Pancreas (tissue), 8 donors: ENCODE data around the gene PIGM. TPM values are rescaled to one million over a fixed set of nuclear protein-coding genes. Genes with fewer than 3 reads are reported as not detected.

Experiments
- polyA plus RNA-seq, 2 donors: library from polyadenylated mRNA; stranded (reverse); fragments of 200-250 nt; gene quantifications; one replicate each; pipeline ENCODE4 v1.2.3, GENCODE V29; 2013
- total RNA-seq, 6 donors: library from RNA; stranded (reverse); fragmentation: NEBNext Ultra II Directional in 4 of 6; extraction: Animal tissue kit (Norgen Biotek cat#: 25700) in 4 of 6; gene quantifications; one replicate each; pipeline versions ENCODE4 v1.2.1 to v1.2.4, GENCODE V29; 2021 to 2023
- donor health status: healthy with polysubstance abuse.
- donor health status: DM: no; HTN: no; CAD: no; lungs with moderate emphysema.
- donor health status: DM: no; HTN: no; CAD: no.
- donor health status: Bipolar disorder and iron deficiency.
- donor health status: DM: yes; HTN: yes; CAD: no.
- donor health status: DM: no; HTN: no; CAD: no.
- donor health status: DM: no; HTN: no; CAD: no.
- donor health status: DM: yes; HTN: yes; CAD: no.

Gene PIGM
- total and polyA plus RNA-seq, 8 donors: 2.7 to 7.6 (median 4.6) TPM

Other genes with a start within 250 kb of the PIGM start
- under 1 TPM in 4 of 6 donors, not detected in 2; 0.29 to 0.67 (median 0.34) TPM for gene FCRL6, start 229.6 kb downstream of the PIGM start, total RNA-seq
- gene FCRL6, start 229.6 kb downstream of the PIGM start, polyA plus RNA-seq: under 1 TPM in 1 of 2 donors, not detected in 1; 0.19 TPM
- gene SLAMF8, start 205.1 kb downstream of the PIGM start, total RNA-seq: 1 to 10 TPM in 3 of 6 donors, under 1 TPM in 2, not detected in 1; 0.38 to 8.8 (median 1.7) TPM
- under 1 TPM; 0.45 to 0.46 TPM for gene SLAMF8, start 205.1 kb downstream of the PIGM start, polyA plus RNA-seq
- not detected for gene VSIG8, start 169.3 kb downstream of the PIGM start, total RNA-seq
- gene VSIG8, start 169.3 kb downstream of the PIGM start, polyA plus RNA-seq: under 1 TPM; 0.16 to 0.27 TPM
- under 1 TPM in 4 of 6 donors, not detected in 2; 0.16 to 0.54 (median 0.31) TPM for gene CFAP45, start 131.8 kb downstream of the PIGM start, total RNA-seq
- gene CFAP45, start 131.8 kb downstream of the PIGM start, polyA plus RNA-seq: 1 to 10 TPM in 1 of 2 donors, under 1 TPM in 1; 0.80 to 1.5 TPM
- gene TAGLN2, start 106.5 kb downstream of the PIGM start, total RNA-seq: 100 to 1,000 TPM in 4 of 6 donors, 10 to 100 TPM in 2; 93.2 to 242 (median 117) TPM
- gene TAGLN2, start 106.5 kb downstream of the PIGM start, polyA plus RNA-seq: 100 to 1,000 TPM; 198 to 200 TPM
- gene IGSF9, start 86.4 kb downstream of the PIGM start, total RNA-seq: 1 to 10 TPM in 5 of 6 donors, under 1 TPM in 1; 0.83 to 4.3 (median 1.5) TPM
- gene IGSF9, start 86.4 kb downstream of the PIGM start, polyA plus RNA-seq: 1 to 10 TPM; 3.0 to 5.4 TPM
- not detected for gene SLAMF9, start 77.8 kb downstream of the PIGM start, total RNA-seq
- not detected for gene SLAMF9, start 77.8 kb downstream of the PIGM start, polyA plus RNA-seq
- under 1 TPM in 2 of 6 donors, not detected in 4; 0.08 to 0.09 TPM for gene KCNJ10, start 38.2 kb upstream of the PIGM start, total RNA-seq
- under 1 TPM in 1 of 2 donors, not detected in 1; 0.05 TPM for gene KCNJ10, start 38.2 kb upstream of the PIGM start, polyA plus RNA-seq
- gene KCNJ9, start 49.5 kb upstream of the PIGM start, total RNA-seq: not detected
- under 1 TPM; 0.02 to 0.04 TPM for gene KCNJ9, start 49.5 kb upstream of the PIGM start, polyA plus RNA-seq
- 10 to 100 TPM; 12.9 to 24.5 (median 16.5) TPM for gene IGSF8, start 66.6 kb upstream of the PIGM start, total RNA-seq
- 10 to 100 TPM; 24.7 TPM for gene IGSF8, start 66.6 kb upstream of the PIGM start, polyA plus RNA-seq
- 1 to 10 TPM in 1 of 6 donors, under 1 TPM in 5; 0.34 to 2.7 (median 0.45) TPM for gene ATP1A2, start 83.8 kb upstream of the PIGM start, total RNA-seq
- gene ATP1A2, start 83.8 kb upstream of the PIGM start, polyA plus RNA-seq: 1 to 10 TPM in 1 of 2 donors, under 1 TPM in 1; 0.89 to 1.6 TPM
- not detected for gene ATP1A4, start 119.6 kb upstream of the PIGM start, total RNA-seq
- not detected for gene ATP1A4, start 119.6 kb upstream of the PIGM start, polyA plus RNA-seq
- gene CASQ1, start 158.6 kb upstream of the PIGM start, total RNA-seq: not detected
- gene CASQ1, start 158.6 kb upstream of the PIGM start, polyA plus RNA-seq: under 1 TPM in 1 of 2 donors, not detected in 1; 0.14 TPM
- 10 to 100 TPM; 15.0 to 47.3 (median 23.0) TPM for gene PEA15, start 173.4 kb upstream of the PIGM start, total RNA-seq
- 10 to 100 TPM; 37.3 to 52.3 TPM for gene PEA15, start 173.4 kb upstream of the PIGM start, polyA plus RNA-seq
- gene DCAF8, start 230.6 kb upstream of the PIGM start, total RNA-seq: 10 to 100 TPM; 51.1 to 93.0 (median 74.5) TPM
- 100 to 1,000 TPM in 1 of 2 donors, 10 to 100 TPM in 1; 98.8 to 122 TPM for gene DCAF8, start 230.6 kb upstream of the PIGM start, polyA plus RNA-seq